Rectal smooth muscle tissue (tissue), 1 donor: Measurements from ENCODE around the gene PPP2R2B.

Experiments
- H3K27ac ChIP-seq: one replicate; pipeline ENCODE4 v1.7.0; 2013; ENCODE audit warnings: low read depth, low read length, inconsistent platforms
- H3K27me3 ChIP-seq: one replicate; pipeline ENCODE4 v1.7.0; 2013; ENCODE audit warnings: low read length; ENCODE audit not compliant: control insufficient read depth, insufficient read depth
- H3K36me3 ChIP-seq: one replicate; pipeline ENCODE4 v1.7.0; 2013; ENCODE audit warnings: low read length; ENCODE audit not compliant: control insufficient read depth, insufficient read depth
- H3K4me1 ChIP-seq: one replicate; pipeline ENCODE4 v1.7.0; 2013; ENCODE audit warnings: low read length; ENCODE audit not compliant: control insufficient read depth, insufficient read depth
- H3K4me3 ChIP-seq: one replicate; pipeline ENCODE4 v1.7.0; 2013; ENCODE audit warnings: low read length
- H3K9ac ChIP-seq: one replicate; pipeline ENCODE4 v1.7.0; 2013; ENCODE audit warnings: low read length

The PPP2R2B gene

DNA sequence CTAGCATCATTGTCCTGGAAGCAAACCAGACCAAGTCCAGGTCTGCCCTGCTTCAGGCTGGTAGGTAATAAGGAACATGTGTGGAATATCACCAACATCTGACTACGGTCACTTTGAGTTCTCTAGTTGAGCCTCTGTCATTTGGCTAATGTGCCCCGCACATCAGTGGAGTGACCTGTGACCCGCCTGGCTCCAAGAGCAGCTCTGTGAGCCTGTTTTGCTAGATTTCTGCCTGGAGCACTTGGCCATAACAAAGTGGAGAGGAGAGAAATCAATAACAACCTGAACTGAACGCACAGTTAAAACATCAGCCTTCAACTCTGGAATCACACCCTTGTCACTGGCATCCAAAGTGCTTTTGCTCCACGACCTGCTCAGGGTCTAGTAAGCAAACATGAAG is 115.7 kb downstream of the PPP2R2B start:
- Histone ChIP-seq H3K4me1 (no peaks in the 10 kb centered on the region), H3K27me3 (no peaks in the 10 kb centered on the region), H3K4me3 (no peak overlapping the region), H3K9ac (no peak overlapping the region), H3K27ac (no peak overlapping the region), H3K36me3 (no peaks in the 10 kb centered on the region)

GRCh38 chr5:146761811-146762210 is 116.7 kb downstream of the PPP2R2B start:
- Histone ChIP-seq H3K4me1 (no peaks in the 10 kb centered on the region), H3K27ac (no peak overlapping the region), H3K36me3 (no peaks in the 10 kb centered on the region), H3K4me3 (no peak overlapping the region), H3K27me3 (no peaks in the 10 kb centered on the region), H3K9ac (no peak overlapping the region)

- H3K4me3 ChIP-seq, result no peak overlapping the region
- H3K36me3 ChIP-seq, result no peaks in the 10 kb centered on the region
- H3K4me1 ChIP-seq, result no peaks in the 10 kb centered on the region
- no peaks in the 10 kb centered on the region for H3K27me3 ChIP-seq
- H3K27ac ChIP-seq, result no peak overlapping the region
- no peak overlapping the region for H3K9ac ChIP-seq
Observed at GRCh38 chr5:146758938-146759337, 119.6 kb downstream of the PPP2R2B start.

DNA sequence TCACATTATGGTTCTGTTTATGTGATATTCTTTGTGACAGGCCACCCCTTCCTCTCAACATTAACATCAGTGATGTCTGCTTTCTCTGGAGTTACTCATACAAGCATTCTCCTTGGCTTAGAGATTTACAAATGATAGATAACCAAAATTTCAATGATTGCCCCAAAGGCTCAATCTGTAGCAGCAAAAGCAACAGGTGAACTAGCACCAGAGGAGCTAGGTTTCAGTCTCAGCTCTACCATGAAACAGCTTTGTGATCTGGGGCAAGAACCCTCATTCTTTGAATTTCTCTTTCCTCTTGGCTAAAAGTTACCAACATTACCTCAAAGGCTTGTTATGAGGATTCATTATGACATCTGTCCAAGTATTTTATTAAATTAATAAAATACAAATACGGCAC is 120.5 kb downstream of the PPP2R2B start:
- no peaks in the 10 kb centered on the region for H3K36me3 ChIP-seq
- H3K4me1 ChIP-seq, result no peaks in the 10 kb centered on the region
- no peaks in the 10 kb centered on the region for H3K27me3 ChIP-seq
- no peak overlapping the region for H3K9ac ChIP-seq
- no peak overlapping the region for H3K4me3 ChIP-seq
- no peak overlapping the region for H3K27ac ChIP-seq

DNA sequence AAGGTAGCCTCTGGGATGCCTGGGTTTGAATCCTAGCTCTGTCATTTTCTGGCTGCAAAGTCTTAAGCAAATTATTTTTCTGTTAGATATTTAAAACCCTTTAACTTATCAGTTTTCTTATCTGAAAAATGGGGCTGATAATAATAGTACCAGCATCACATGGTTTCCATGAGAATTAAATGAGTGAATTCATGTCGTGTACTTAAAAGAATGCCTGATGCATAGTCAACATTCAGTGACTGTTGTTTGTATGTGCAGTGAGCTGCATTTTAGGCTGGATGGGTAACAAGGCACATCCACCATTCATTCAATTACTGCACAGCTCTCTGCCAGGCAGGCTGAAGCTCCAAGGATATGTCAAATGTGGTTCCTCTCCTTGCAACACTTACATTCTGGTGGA is 122.0 kb downstream of the PPP2R2B start:
- H3K27ac ChIP-seq, result no peak overlapping the region
- no peak overlapping the region for H3K4me3 ChIP-seq
- H3K36me3 ChIP-seq, result no peaks in the 10 kb centered on the region
- no peaks in the 10 kb centered on the region for H3K4me1 ChIP-seq
- no peak overlapping the region for H3K9ac ChIP-seq
- no peaks in the 10 kb centered on the region for H3K27me3 ChIP-seq

DNA sequence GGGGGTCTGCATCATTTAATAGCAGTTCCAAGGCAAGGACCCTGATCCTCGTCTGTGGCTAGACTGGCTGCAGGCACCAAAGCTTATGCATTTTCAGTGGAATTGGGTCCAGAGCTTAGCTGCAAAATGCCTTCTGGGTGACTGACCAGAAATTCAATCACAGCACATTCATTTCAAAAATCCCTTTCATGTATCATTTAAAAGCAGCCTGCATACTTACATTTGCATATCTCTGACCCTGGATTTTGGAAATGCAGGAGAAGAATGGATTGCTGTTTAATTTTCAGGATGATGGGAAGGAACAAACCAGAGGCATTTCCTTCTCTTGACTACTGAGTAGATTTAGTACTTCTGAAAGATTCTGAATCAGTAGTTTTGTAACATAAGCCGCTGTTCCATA is 122.8 kb downstream of the PPP2R2B start:
- no peaks in the 10 kb centered on the region for H3K27me3 ChIP-seq
- no peaks in the 10 kb centered on the region for H3K4me1 ChIP-seq
- H3K9ac ChIP-seq, result no peak overlapping the region
- no peak overlapping the region for H3K4me3 ChIP-seq
- H3K27ac ChIP-seq, result no peak overlapping the region
- H3K36me3 ChIP-seq, result no peaks in the 10 kb centered on the region

DNA sequence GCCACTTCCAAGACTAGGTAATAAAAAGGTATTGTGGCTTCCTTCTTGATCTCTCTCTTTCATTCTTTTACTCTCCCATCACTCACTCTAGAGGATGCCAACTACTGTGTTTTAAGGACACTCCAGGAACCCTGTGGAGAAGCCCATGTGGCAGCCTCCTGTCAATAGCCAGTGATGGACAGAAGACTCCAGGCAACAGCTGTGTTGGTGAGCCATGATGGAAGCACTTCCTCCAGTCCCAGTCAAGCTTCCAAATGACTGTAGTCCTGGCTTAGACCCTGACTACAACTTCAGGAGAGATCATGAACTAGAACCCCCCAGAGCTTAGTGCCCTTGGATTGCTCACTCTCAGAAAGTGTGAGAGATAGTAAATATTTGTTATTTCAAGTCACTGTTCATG is 123.9 kb downstream of the PPP2R2B start:
- Histone ChIP-seq H3K4me1 (no peaks in the 10 kb centered on the region), H3K4me3 (no peak overlapping the region), H3K36me3 (no peaks in the 10 kb centered on the region), H3K27ac (no peak overlapping the region), H3K9ac (no peak overlapping the region), H3K27me3 (no peaks in the 10 kb centered on the region)

GRCh38 chr5:146753641-146754040 is 124.9 kb downstream of the PPP2R2B start:
- Histone ChIP-seq H3K27ac (no peak overlapping the region), H3K27me3 (no peaks in the 10 kb centered on the region), H3K4me3 (no peak overlapping the region), H3K9ac (no peak overlapping the region), H3K36me3 (no peaks in the 10 kb centered on the region), H3K4me1 (no peaks in the 10 kb centered on the region)

- H3K9ac ChIP-seq, result no peak overlapping the region
Observed at GRCh38 chr5:146751781-146752401, 126.7 kb downstream of the PPP2R2B start.

DNA sequence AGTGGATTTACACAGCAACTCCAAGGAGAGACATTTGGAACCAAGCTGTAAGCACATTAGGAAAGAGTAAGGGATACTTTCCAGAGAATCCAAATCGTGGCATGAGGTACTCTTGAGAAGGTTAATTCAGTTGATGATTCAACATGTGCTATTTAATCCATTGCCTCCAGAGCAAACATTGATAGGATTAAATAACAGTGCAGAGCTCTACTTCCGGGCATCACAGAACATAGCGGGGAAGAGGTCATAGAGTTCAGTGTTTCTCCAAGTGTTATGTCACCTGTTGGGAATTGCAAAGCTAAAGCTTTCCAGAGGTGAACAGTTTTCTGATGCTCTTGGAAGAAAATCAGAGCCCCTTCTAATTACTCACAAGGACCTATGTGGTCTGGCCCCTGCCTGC is 127.5 kb downstream of the PPP2R2B start:
- H3K4me1 ChIP-seq, result no peaks in the 10 kb centered on the region
- no peaks in the 10 kb centered on the region for H3K36me3 ChIP-seq
- H3K27ac ChIP-seq, result no peak overlapping the region
- H3K9ac ChIP-seq, result no peak overlapping the region
- no peaks in the 10 kb centered on the region for H3K27me3 ChIP-seq
- H3K4me3 ChIP-seq, result no peak overlapping the region

More at GRCh38 chr5:146751781-146752401, 126.7 kb downstream of the PPP2R2B start:
- Histone ChIP-seq H3K4me1 (no peaks in the 10 kb centered on the region), H3K27ac (no peak overlapping the region), H3K36me3 (no peaks in the 10 kb centered on the region), H3K4me3 (no peak overlapping the region), H3K27me3 (no peaks in the 10 kb centered on the region)

DNA sequence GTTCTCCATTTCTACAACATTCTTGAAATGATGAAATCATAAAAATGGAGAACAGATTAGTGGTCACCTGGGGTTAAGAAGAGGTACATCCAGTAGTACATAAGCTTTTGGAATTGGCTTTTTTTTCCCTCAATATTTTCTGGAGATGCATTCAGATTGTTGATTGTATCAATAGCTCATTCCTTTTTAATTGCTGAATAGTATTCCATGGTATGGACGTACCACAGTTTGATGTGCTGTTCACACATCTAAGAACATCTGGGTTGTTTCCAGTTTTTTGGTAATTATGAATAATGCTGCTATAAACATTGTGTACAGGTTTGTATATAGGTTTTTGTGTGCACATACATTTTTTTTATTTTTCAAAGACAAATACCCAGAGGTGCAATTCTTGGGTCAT is 130.0 kb downstream of the PPP2R2B start:
- Histone ChIP-seq H3K9ac (no peak overlapping the region), H3K36me3 (no peaks in the 10 kb centered on the region), H3K4me1 (peaks cover 2% of the 10 kb centered on the region), H3K27me3 (no peaks in the 10 kb centered on the region), H3K27ac (no peak overlapping the region), H3K4me3 (no peak overlapping the region)

- Histone ChIP-seq H3K36me3 (no peaks in the 10 kb centered on the region), H3K4me3 (no peak overlapping the region), H3K4me1 (peaks cover 2% of the 10 kb centered on the region), H3K27me3 (no peaks in the 10 kb centered on the region), H3K9ac (no peak overlapping the region), H3K27ac (no peak overlapping the region)
Observed at GRCh38 chr5:146745931-146746577, 132.5 kb downstream of the PPP2R2B start.

DNA sequence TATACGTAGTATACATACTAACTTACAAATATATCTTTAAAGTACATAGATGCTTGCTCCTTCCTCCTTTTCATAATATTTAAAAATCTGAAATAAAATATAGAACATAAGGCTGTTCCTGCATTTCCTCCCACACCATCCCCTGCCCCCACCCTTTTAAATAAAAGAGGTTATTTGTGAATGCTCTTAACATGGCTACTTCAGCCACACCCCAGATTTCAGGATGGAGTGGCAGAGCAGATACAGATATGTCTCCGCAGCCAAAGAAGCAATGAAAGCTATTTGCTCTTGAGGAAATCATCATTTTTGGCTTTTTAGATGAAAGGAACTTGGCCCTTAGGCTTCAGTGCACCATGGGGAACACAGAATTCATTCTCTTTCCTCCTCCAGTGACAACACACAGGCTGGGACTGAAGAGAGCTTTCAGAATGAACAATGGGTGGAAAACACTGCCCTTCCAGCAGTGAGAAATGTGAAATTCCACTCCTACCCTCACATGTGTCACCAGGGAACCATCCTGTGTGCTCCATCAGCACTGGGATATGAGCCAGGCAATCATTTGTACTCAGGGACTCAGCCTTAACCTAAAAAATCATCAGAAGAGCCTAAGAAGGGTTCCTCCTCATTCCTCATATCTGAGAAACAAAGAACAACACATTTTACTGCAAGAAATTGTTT is 134.3 kb downstream of the PPP2R2B start:
- Histone ChIP-seq H3K4me1 (peaks cover 2% of the 10 kb centered on the region), H3K4me3 (no peak overlapping the region), H3K27me3 (no peaks in the 10 kb centered on the region), H3K36me3 (no peaks in the 10 kb centered on the region), H3K9ac (no peak overlapping the region), H3K27ac (no peak overlapping the region)
